ENCODE measurements around the gene PIP5K1B.

DNA sequence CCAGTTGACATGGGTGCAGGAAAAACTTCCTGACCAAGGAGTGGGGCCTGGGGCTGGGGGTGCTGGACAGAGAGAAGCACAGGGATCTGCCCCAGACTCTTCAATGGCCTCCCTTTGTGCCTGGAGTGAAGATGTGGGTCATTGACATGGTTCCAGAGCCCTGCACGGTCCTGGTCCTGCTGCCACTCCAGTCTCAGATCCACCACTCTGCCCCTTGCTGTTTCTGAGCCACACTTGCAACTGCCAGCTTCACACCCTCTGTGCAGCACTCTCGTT is 10.1 kb downstream of the PIP5K1B start:
- TF ChIP-seq, protein P1, sequence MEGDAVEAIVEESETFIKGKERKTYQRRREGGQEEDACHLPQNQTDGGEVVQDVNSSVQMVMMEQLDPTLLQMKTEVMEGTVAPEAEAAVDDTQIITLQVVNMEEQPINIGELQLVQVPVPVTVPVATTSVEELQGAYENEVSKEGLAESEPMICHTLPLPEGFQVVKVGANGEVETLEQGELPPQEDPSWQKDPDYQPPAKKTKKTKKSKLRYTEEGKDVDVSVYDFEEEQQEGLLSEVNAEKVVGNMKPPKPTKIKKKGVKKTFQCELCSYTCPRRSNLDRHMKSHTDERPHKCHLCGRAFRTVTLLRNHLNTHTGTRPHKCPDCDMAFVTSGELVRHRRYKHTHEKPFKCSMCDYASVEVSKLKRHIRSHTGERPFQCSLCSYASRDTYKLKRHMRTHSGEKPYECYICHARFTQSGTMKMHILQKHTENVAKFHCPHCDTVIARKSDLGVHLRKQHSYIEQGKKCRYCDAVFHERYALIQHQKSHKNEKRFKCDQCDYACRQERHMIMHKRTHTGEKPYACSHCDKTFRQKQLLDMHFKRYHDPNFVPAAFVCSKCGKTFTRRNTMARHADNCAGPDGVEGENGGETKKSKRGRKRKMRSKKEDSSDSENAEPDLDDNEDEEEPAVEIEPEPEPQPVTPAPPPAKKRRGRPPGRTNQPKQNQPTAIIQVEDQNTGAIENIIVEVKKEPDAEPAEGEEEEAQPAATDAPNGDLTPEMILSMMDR (optimal IDR thresholded peaks at IDR 0.05 in 1 of 3, IDR thresholded peaks at IDR 0.05 in 1 of 3, conservative IDR thresholded peaks at IDR 0.05 in 1 of 3; ENCODE audit: extremely low read depth in 1 of 3, insufficient read depth in 2 of 3, low read length in 3 of 3), result no peak
- no peak for TF ChIP-seq EZH2 (IDR thresholded peaks at IDR 0.05; ENCODE audit: low read length)
